Mesothelial cell of epicardium (in vitro differentiated cells): ENCODE measurements around the gene CFL1. TPM values are rescaled to one million over a fixed set of nuclear protein-coding genes. Genes with fewer than 3 reads are reported as not detected.
A peak's percentile ranks its signal among the peaks of the same experiment; 100 is the strongest.

Experiments used
- DNase-seq, 2 experiments: peaks; one replicate each; pipeline ENCODE4 v3.0.0; 2021; ENCODE audit warnings: low spot score in 2 of 2; ENCODE audit not compliant: unreplicated experiment in 2 of 2
- H3K27ac Mint-ChIP-seq: 2 replicates; pipeline ENCODE4 v1.8.0; 2021; ENCODE audit warnings: mixed read lengths
- H3K27me3 Mint-ChIP-seq: 2 replicates; pipeline ENCODE4 v1.8.0; 2021; ENCODE audit warnings: low read depth, mixed read lengths
- H3K36me3 Mint-ChIP-seq: 2 replicates; pipeline ENCODE4 v1.8.0; 2021; ENCODE audit warnings: mixed read lengths
- H3K4me1 Mint-ChIP-seq: 2 replicates; pipeline ENCODE4 v1.8.0; 2021; ENCODE audit warnings: mixed read lengths
- H3K4me3 Mint-ChIP-seq: 2 replicates; pipeline ENCODE4 v1.8.0; 2021; ENCODE audit warnings: mild to moderate bottlenecking, moderate library complexity, mixed read lengths
- H3K9me3 Mint-ChIP-seq: 2 replicates; pipeline ENCODE4 v1.8.0; 2021; ENCODE audit warnings: mixed read lengths
- total RNA-seq: library from RNA; stranded (reverse); gene quantifications from 3 replicates; pipeline ENCODE4 v1.2.1, GENCODE V29; 2021
- TF ChIP-seq, protein P1 (sequence below): fragments of 200-600 bp; sonication (generic); IDR thresholded peaks from one replicate; pipeline ENCODE4 v1.5.0; 2021; ENCODE audit warnings: antibody characterized with exemption; ENCODE audit not compliant: unreplicated experiment

Gene CFL1
- total RNA-seq, 1 donor from 2014 or later, result 736 TPM

- no peak for DNase-seq
- no peaks in the 10 kb centered on the region for H3K9me3 Mint-ChIP-seq
- H3K4me1 Mint-ChIP-seq, result peaks cover 20% of the 10 kb centered on the region
- H3K27me3 Mint-ChIP-seq, result no peaks in the 10 kb centered on the region
- no peaks in the 10 kb centered on the region for H3K36me3 Mint-ChIP-seq
- TF ChIP-seq, protein P1, sequence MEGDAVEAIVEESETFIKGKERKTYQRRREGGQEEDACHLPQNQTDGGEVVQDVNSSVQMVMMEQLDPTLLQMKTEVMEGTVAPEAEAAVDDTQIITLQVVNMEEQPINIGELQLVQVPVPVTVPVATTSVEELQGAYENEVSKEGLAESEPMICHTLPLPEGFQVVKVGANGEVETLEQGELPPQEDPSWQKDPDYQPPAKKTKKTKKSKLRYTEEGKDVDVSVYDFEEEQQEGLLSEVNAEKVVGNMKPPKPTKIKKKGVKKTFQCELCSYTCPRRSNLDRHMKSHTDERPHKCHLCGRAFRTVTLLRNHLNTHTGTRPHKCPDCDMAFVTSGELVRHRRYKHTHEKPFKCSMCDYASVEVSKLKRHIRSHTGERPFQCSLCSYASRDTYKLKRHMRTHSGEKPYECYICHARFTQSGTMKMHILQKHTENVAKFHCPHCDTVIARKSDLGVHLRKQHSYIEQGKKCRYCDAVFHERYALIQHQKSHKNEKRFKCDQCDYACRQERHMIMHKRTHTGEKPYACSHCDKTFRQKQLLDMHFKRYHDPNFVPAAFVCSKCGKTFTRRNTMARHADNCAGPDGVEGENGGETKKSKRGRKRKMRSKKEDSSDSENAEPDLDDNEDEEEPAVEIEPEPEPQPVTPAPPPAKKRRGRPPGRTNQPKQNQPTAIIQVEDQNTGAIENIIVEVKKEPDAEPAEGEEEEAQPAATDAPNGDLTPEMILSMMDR, result no peak
- no peak overlapping the region for H3K27ac Mint-ChIP-seq
- H3K4me3 Mint-ChIP-seq, result peak overlapping the region; percentile 67
Measured at GRCh38 chr11:65816696-65817095, 41.3 kb downstream of the CFL1 start.

GRCh38 chr11:65814986-65815565 lies 42.9 kb downstream of the CFL1 start:
- no peaks in the 10 kb centered on the region for H3K9me3 Mint-ChIP-seq
- H3K36me3 Mint-ChIP-seq, result no peaks in the 10 kb centered on the region
- H3K27me3 Mint-ChIP-seq, result peaks cover 2% of the 10 kb centered on the region
- peaks cover 16% of the 10 kb centered on the region for H3K4me1 Mint-ChIP-seq
- no peak overlapping the region for H3K27ac Mint-ChIP-seq
- no peak overlapping the region for H3K4me3 Mint-ChIP-seq
- TF ChIP-seq, protein P1, result no peak
- DNase-seq, result no peak

DNA sequence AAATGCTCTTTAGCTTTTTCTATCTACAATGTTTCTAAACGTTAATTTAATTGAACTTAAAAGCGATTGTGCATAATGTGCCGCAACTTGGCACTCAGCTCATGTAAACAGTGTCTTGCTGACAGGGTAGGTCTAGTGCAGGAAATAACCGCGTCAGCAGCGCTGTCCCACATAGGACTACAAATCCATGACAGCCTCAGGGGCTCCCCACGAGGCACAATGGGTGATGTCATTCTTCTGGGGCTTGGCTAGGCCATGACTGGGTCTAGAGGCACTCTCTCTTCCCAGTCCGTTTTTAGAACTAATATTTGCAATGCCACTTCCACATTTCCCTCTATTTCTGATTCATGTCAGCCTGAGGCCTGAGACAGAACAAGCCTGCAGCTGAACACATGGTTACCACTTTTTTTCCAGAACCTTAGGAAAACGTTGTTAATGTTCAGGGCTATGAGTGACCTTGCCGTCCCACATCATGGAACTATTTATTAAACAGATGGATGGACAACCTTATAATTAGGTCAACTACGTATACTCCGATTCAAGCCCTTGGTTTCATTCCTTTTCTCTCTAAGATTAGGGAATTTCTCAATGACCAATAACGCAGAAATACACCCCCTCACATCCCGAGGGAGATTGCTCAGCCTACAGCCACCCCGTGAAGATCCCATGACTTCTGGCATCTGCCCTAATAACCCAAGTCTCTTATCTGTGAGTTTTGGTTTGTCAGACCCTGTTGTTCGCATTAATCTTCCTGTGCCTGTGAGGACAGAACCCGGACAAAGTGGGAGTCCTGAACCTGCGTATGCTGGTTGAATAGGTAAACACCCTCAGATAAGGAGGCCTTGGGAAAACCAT lies 43.6 kb downstream of the CFL1 start:
- Mint-ChIP-seq H3K36me3 (no peaks in the 10 kb centered on the region), H3K4me1 (peaks cover 16% of the 10 kb centered on the region), H3K9me3 (no peaks in the 10 kb centered on the region), H3K4me3 (no peak overlapping the region), H3K27me3 (peaks cover 2% of the 10 kb centered on the region), H3K27ac (no peak overlapping the region)
- TF ChIP-seq, protein P1, result no peak
- DNase-seq, result no peak

- no peaks in the 10 kb centered on the region for H3K9me3 Mint-ChIP-seq
- peaks cover 13% of the 10 kb centered on the region for H3K27me3 Mint-ChIP-seq
Measured at GRCh38 chr11:65811764-65812475, 46.1 kb downstream of the CFL1 start.

DNA sequence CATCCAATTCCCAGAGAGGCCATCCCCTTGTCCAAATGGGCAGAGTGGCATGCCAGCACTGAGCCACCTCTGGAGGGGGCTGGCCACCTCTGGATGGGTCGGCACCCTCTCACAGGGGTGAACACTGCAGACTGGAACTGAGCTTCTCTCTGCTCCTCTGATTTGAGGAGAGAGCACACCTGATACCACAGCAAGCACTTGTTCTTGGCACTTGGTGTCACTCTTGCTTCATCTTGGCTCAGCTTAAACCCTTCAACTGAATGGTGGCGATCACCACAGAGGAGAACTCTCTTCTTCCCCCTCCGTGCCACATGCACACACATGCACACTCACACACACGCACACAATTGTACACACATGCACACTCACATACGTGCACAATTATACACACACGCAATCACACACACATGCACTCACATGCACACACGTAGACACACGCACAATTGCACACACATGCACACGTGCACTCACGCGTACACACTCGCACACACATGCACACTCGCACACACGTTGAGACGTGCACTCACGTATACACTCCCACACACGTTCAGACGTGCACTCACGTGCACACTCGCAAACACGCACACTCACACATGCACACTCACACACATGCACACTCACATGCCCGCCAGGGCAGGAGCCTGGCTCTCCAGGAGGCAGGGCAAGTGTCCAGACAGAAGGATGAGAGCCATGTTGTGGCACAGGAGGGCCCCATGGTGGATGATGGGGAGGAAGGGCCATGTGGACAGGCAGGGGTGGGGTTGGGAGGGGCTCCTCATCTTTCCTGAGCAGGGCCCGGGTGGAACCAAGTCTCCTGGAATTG lies 47.7 kb downstream of the CFL1 start:
- H3K4me3 Mint-ChIP-seq, result no peak overlapping the region
- peaks cover 14% of the 10 kb centered on the region for H3K27me3 Mint-ChIP-seq
- H3K27ac Mint-ChIP-seq, result no peak overlapping the region
- no peak for DNase-seq
- peaks cover 5% of the 10 kb centered on the region for H3K4me1 Mint-ChIP-seq
- TF ChIP-seq, protein P1, result no peak
- no peaks in the 10 kb centered on the region for H3K9me3 Mint-ChIP-seq
- H3K36me3 Mint-ChIP-seq, result no peaks in the 10 kb centered on the region

More at GRCh38 chr11:65811764-65812475, 46.1 kb downstream of the CFL1 start:
- no peak for DNase-seq
- Mint-ChIP-seq H3K4me3 (no peak overlapping the region), H3K36me3 (no peaks in the 10 kb centered on the region), H3K4me1 (peaks cover 12% of the 10 kb centered on the region), H3K27ac (no peak overlapping the region)
- TF ChIP-seq, protein P1, result no peak
